Vagina (tissue), 2 donors: ENCODE data around the gene TSTD1. TPM values are rescaled to one million over a fixed set of nuclear protein-coding genes. Genes with fewer than 3 reads are reported as not detected.
A peak's percentile ranks its signal among the peaks of the same experiment; 100 is the strongest.

ENCODE experiments used
- DNase-seq, 2 donors: peaks; one replicate each; pipeline ENCODE4 v3.0.0-alpha.2; 2017; ENCODE audit errors: extremely low spot score in 2 of 2
- H3K27ac ChIP-seq: fragments of 200-600 bp; sonication (generic); one replicate; pipeline ENCODE4 v1.5.1; 2019
- H3K27me3 ChIP-seq: fragments of 200-600 bp; sonication (generic); one replicate; pipeline ENCODE4 v1.5.1; 2019
- H3K36me3 ChIP-seq, 2 donors: fragments of 200-600 bp; sonication (generic); one replicate each; pipeline ENCODE4 v1.5.1; 2017 to 2019
- H3K4me1 ChIP-seq: fragments of 200-600 bp; sonication (generic); one replicate; pipeline ENCODE4 v1.5.1; 2019
- H3K4me3 ChIP-seq, 2 donors: fragments of 200-600 bp; sonication (generic); 1 replicate in 1 of 2; 2 replicates in 1 of 2; pipeline ENCODE4 v1.5.1; 2016 to 2019
- H3K9me3 ChIP-seq: fragments of 200-600 bp; sonication (generic); one replicate; pipeline ENCODE4 v1.5.1; 2019
- POLR2A ChIP-seq, 2 donors: fragments of 450-650 bp; IDR thresholded peaks; one replicate each; pipeline ENCODE4 v1.6.1; 2017; ENCODE audit warnings: antibody characterized with exemption in 2 of 2, mild to moderate bottlenecking in 2 of 2, moderate library complexity in 2 of 2
- POLR2AphosphoS5 ChIP-seq, 2 donors: sonication (generic); formaldehyde crosslinking; IDR thresholded peaks; one replicate each; pipeline ENCODE4 v1.9.0; 2017; ENCODE audit warnings: antibody characterized with exemption in 2 of 2, mild to moderate bottlenecking in 2 of 2, low read depth in 1 of 2; ENCODE audit not compliant: insufficient read depth in 1 of 2
- intact Hi-C: fragments of 100-400 bp; cut with DNase I; formaldehyde crosslinking; loops from one replicate; pipeline ENCODE4 v1.15.1; 2023
- total RNA-seq: library from RNA; depleted of rRNA; stranded (reverse); fragments of >200 nt; gene quantifications from one replicate; pipeline ENCODE4 v1.2.3, GENCODE V29; 2016
- TF ChIP-seq, protein P1 (sequence below), 3 experiments: fragments of 450-650 bp in 2 of 3; fragments of 200-600 bp in 1 of 3; sonication (generic) in 1 of 3; IDR thresholded peaks; one replicate each; pipeline ENCODE4 v1.5.1; 2017 to 2019; ENCODE audit warnings: antibody characterized with exemption in 3 of 3, mild to moderate bottlenecking in 2 of 3, moderate library complexity in 2 of 3

Gene TSTD1
- total RNA-seq, 1 donor from 2014 or later, result 44.7 TPM

DNA sequence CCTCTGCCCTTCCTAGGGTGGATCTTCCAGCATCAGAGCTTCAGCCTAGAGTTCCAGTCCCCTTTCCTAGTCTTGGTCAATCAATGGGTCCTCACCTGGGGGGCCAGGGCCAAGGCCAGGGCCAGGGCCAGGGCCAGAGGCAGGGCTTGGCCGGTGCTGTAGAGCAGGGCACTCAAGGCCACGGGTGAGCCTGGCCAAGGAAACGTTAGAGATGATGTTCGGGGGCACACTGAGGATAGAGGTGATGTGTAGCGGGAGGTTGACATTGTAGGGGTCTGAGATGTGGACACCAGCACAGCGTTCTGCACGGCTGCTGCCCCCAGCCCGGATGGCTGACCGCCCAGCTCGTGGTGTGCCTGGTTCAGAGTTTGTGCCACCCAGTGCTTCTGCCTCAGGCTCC lies 12.5 kb upstream of the TSTD1 start:
- Histone ChIP-seq H3K4me1 (no peaks in the 10 kb centered on the region), H3K36me3 (no peaks in the 10 kb centered on the region), H3K27ac (no peak overlapping the region), H3K4me3 (no peak overlapping the region), H3K9me3 (no peaks in the 10 kb centered on the region), H3K27me3 (no peaks in the 10 kb centered on the region)
- no peak for DNase-seq
- TF ChIP-seq, protein P1, sequence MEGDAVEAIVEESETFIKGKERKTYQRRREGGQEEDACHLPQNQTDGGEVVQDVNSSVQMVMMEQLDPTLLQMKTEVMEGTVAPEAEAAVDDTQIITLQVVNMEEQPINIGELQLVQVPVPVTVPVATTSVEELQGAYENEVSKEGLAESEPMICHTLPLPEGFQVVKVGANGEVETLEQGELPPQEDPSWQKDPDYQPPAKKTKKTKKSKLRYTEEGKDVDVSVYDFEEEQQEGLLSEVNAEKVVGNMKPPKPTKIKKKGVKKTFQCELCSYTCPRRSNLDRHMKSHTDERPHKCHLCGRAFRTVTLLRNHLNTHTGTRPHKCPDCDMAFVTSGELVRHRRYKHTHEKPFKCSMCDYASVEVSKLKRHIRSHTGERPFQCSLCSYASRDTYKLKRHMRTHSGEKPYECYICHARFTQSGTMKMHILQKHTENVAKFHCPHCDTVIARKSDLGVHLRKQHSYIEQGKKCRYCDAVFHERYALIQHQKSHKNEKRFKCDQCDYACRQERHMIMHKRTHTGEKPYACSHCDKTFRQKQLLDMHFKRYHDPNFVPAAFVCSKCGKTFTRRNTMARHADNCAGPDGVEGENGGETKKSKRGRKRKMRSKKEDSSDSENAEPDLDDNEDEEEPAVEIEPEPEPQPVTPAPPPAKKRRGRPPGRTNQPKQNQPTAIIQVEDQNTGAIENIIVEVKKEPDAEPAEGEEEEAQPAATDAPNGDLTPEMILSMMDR (IDR thresholded peaks at IDR 0.05), result no peak
- TF ChIP-seq POLR2A (IDR thresholded peaks at IDR 0.05), result no peak
- TF ChIP-seq POLR2AphosphoS5 (IDR thresholded peaks at IDR 0.05; ENCODE audit: insufficient read depth in 1 of 2, low read depth in 1 of 2), result no peak
- intact Hi-C loops, result no loop called here

DNA sequence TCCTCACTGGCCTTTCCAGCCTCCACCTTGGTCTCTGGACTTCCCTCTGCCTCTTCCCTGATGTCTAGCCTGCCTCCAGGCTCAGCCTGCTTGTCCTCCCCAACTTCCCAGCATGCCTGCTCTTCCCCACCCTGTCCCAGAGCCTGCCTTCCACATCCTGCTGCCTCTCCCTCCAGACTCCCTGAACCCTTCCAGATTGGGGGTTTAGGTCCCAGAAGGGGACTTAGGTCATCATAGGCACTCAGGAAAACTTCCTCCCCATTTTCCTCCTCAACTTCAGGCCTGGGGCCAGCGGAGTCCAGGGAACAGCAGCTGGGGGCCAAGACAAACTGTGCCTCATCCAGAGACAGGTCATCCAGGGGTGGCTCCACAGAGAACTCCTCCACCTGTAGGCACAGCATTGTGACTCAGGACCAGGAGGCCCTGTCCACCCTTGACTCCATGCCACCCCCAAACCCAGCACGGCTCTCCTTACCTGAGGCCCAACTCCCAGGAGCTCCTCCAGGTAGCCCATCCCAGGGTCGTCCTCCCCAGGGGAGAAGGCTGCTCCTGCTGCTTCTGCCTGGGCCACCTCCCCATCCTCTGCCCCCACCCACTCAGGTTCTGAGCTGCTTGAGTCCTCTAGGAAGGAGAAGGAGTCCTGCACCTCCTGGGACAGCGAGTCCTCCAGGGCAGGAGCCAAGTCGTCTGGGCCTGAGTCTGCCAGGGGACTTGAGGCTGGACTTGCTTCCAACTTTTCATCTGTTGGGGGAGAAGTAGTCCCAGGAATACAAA lies 10.4 kb upstream of the TSTD1 start:
- H3K36me3 ChIP-seq, result no peaks in the 10 kb centered on the region

DNA sequence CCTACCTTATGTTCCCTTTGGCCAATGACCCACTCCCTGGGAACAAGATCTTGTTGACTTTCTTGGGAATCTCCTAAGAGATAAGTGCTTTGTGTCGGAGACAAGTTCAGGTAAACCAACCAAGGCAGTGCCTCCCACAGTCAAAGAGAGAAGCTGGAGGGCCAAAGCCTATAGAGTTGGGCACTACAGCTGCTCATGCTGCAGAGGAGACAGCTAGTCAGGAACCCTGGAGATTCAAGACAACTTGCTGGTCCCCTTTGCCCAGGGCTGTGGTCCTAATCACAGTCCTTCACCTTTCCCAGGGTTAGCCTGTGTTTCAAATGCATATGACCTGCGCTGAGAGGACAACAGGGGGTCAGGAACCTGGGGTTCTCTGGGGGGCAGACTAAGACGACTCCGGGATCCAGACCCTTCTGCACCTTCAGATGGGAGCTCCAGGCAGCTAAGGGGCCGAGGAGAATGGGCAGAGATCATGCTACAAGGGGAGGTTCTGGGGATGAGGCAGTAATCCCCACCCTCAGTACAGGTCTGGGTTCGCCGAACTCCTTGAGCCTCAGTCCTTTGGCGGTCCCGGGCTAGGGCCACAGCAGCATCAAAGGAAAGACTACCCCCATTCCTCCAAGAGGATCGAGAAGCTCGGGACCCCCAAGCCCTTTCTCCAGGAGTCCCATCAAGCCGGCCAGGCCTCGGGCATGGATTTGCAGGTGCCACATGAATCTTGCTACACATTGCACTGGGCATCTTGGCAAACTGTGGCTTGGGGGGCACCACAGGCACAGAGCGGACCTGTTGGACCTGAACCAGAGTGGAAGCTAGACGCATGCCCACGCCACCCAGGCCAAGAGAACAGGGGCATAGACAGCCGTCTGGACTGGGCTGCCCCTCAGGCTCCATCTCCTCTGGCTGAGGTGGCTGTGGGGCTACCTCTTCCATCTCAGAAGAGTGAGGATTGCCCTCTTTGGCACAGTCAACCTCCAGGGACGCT lies 9.0 kb upstream of the TSTD1 start:
- intact Hi-C loops, result loop anchor here (5.0 kb wide), 1 partner anchor 50 kb away; the partner anchor contains the start of gene KLHDC9
- Histone ChIP-seq H3K4me1 (peaks cover 21% of the 10 kb centered on the region), H3K4me3 (no peak overlapping the region), H3K36me3 (peaks cover 0 to 5% of the 10 kb centered on the region in 2 donors), H3K27ac (no peak overlapping the region), H3K9me3 (no peaks in the 10 kb centered on the region), H3K27me3 (no peaks in the 10 kb centered on the region)
- no peak for DNase-seq
- TF ChIP-seq, protein P1 (IDR thresholded peaks at IDR 0.05), result no peak
- no peak for TF ChIP-seq POLR2A (IDR thresholded peaks at IDR 0.05)
- TF ChIP-seq POLR2AphosphoS5 (IDR thresholded peaks at IDR 0.05; ENCODE audit: insufficient read depth in 1 of 2, low read depth in 1 of 2), result no peak

More for the DNA sequence above, 10.4 kb upstream of the TSTD1 start:
- TF ChIP-seq, protein P1 (IDR thresholded peaks at IDR 0.05), result no peak
- TF ChIP-seq POLR2A (IDR thresholded peaks at IDR 0.05), result no peak
- no peak for TF ChIP-seq POLR2AphosphoS5 (IDR thresholded peaks at IDR 0.05; ENCODE audit: insufficient read depth in 1 of 2, low read depth in 1 of 2)
- no peak overlapping the region for H3K4me3 ChIP-seq
- intact Hi-C loops, result loop anchor here (5.0 kb wide), 1 partner anchor 48 kb away; the partner anchor contains the start of gene KLHDC9
- no peak for DNase-seq
- no peaks in the 10 kb centered on the region for H3K9me3 ChIP-seq
- no peaks in the 10 kb centered on the region for H3K27me3 ChIP-seq
- no peak overlapping the region for H3K27ac ChIP-seq
- peaks cover 6% of the 10 kb centered on the region for H3K4me1 ChIP-seq

DNA sequence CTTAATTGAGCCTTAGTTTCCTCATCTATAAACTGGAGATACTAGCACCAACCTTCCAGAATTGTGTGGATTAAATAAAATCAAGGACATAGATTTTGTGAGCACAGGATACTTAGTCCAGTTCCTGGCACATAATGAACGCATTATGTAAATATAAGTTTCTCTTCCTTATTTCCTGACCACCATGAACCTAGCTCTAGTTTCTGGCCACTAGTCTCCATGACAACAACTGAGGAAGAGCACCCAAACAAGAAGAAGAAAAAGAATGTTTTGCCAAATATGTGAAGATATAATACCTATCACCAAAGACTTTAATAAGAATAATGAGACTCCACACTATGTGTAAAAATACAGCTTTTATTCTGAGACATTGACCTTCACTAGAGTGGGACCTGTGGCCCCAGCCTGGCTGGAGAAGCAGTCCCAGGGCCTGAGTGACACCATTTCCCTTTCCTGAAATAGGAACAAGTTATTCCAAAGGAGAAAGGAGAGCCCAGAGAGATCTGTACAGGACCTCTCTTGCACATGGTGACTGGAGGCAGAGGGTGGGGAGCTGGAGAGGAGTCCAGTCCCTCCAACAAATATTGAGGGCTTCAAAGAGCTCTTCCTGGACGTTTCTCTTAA lies 8.0 kb upstream of the TSTD1 start:
- intact Hi-C loops, result loop anchor here (5.0 kb wide), 1 partner anchor 51 kb away; the partner anchor contains the start of gene KLHDC9
- Histone ChIP-seq H3K9me3 (no peaks in the 10 kb centered on the region), H3K36me3 (peaks cover 0 to 15% of the 10 kb centered on the region in 2 donors), H3K27me3 (no peaks in the 10 kb centered on the region), H3K4me1 (peaks cover 23% of the 10 kb centered on the region), H3K4me3 (peak overlapping the region; percentile 66 to 79), H3K27ac (peak overlapping the region; percentile 95)
- TF ChIP-seq, protein P1 (IDR thresholded peaks at IDR 0.05), result no peak
- TF ChIP-seq POLR2AphosphoS5 (IDR thresholded peaks at IDR 0.05; ENCODE audit: insufficient read depth in 1 of 2, low read depth in 1 of 2) (no peak), POLR2A (IDR thresholded peaks at IDR 0.05) (no peak)
- DNase-seq, result no peak
